GM18511 (cell line): Measurements from ENCODE around the gene ATOSB.
"Not testable (repeated sequence)": the region's sequence is repeated elsewhere in the genome, so short reads cannot be mapped to it uniquely, and the experiment has no call there.

Experiments used
- ATAC-seq: cut with Tn5 transposase; IDR thresholded peaks from one replicate; pipeline ENCODE4 v1.9.1; 2021; ENCODE audit warnings: mild to moderate bottlenecking, moderate library complexity; ENCODE audit not compliant: unreplicated experiment

ATOSB gene

GRCh38 chr9:35115680-35116538, at the start of gene ATOSB:
Gene ATOSB, minus strand, starts transcription at chr9:35115862. Its CDS starts 7,588 bp downstream, at chr9:35108274.
- peak; percentile 70 for ATAC-seq

GRCh38 chr9:35164711-35165110, 49.0 kb upstream of the ATOSB start:
- no peak for ATAC-seq

GRCh38 chr9:35163413-35163812, 47.8 kb upstream of the ATOSB start:
- ATAC-seq, result no peak

GRCh38 chr9:35162605-35163315, 47.1 kb upstream of the ATOSB start:
- ATAC-seq, result no peak

- ATAC-seq, result peak; percentile 79
Measured at GRCh38 chr9:35161713-35162604, 46.3 kb upstream of the ATOSB start, which contains the start of gene UNC13B. Gene UNC13B, plus strand, starts transcription at chr9:35162009. Its CDS starts 275 bp downstream, at chr9:35162284.

GRCh38 chr9:35158501-35159280, 43.0 kb upstream of the ATOSB start:
- no peak for ATAC-seq

GRCh38 chr9:35157836-35158235, 42.2 kb upstream of the ATOSB start:
- ATAC-seq, result not testable (repeated sequence)

GRCh38 chr9:35156781-35157180, 41.1 kb upstream of the ATOSB start:
- ATAC-seq, result no peak

GRCh38 chr9:35152926-35153325, 37.3 kb upstream of the ATOSB start:
- no peak for ATAC-seq

- not testable (repeated sequence) for ATAC-seq
Measured at GRCh38 chr9:35147941-35148563, 32.4 kb upstream of the ATOSB start.

GRCh38 chr9:35142037-35142436, 26.4 kb upstream of the ATOSB start:
- no peak for ATAC-seq

- no peak for ATAC-seq
Measured at GRCh38 chr9:35140093-35140492, 24.4 kb upstream of the ATOSB start.

- ATAC-seq, result no peak
Measured at GRCh38 chr9:35136866-35137265, 21.2 kb upstream of the ATOSB start.

- ATAC-seq, result no peak
Measured at GRCh38 chr9:35135988-35136387, 20.3 kb upstream of the ATOSB start.

GRCh38 chr9:35134920-35135319, 19.3 kb upstream of the ATOSB start:
- no peak for ATAC-seq

GRCh38 chr9:35116898-35117551, 1.4 kb upstream of the ATOSB start:
- ATAC-seq, result peak; percentile 56

GRCh38 chr9:35116539-35116897, 856 bp upstream of the ATOSB start:
- ATAC-seq, result peak; percentile 3

- no peak for ATAC-seq
Measured at GRCh38 chr9:35114840-35115628, 628 bp downstream of the ATOSB start.
